Activated CD8-positive, alpha-beta memory T cell treated with anti-CD3 and anti-CD28 coated beads, Interleukin-2, amount 50 U/mL, for 24 hours (primary cell): Measurements from ENCODE around the gene CCDC3.

Source experiments
- DNase-seq: peaks from one replicate; pipeline ENCODE4 v3.0.0-alpha.2; 2020; ENCODE audit errors: extremely low read depth

CCDC3 gene

GRCh38 chr10:12961416-12962205 lies 39.9 kb downstream of the CCDC3 start:
- no peak for DNase-seq

- no peak for DNase-seq
Observed at GRCh38 chr10:12960941-12961340, 40.6 kb downstream of the CCDC3 start.

GRCh38 chr10:12960334-12960898 lies 41.1 kb downstream of the CCDC3 start:
- DNase-seq: no peak

GRCh38 chr10:12958546-12959110 lies 42.9 kb downstream of the CCDC3 start:
- DNase-seq: no peak

GRCh38 chr10:12957081-12957480 lies 44.4 kb downstream of the CCDC3 start:
- DNase-seq: no peak

GRCh38 chr10:12954866-12955265 lies 46.6 kb downstream of the CCDC3 start:
- no peak for DNase-seq

GRCh38 chr10:12950583-12951128 lies 50.9 kb downstream of the CCDC3 start:
- DNase-seq: no peak

- no peak for DNase-seq
Observed at GRCh38 chr10:12949248-12949647, 52.3 kb downstream of the CCDC3 start.

- DNase-seq: no peak
Observed at GRCh38 chr10:12947741-12948140, 53.8 kb downstream of the CCDC3 start.

GRCh38 chr10:12946372-12946771 lies 55.1 kb downstream of the CCDC3 start:
- no peak for DNase-seq

- DNase-seq: no peak
Observed at GRCh38 chr10:12945690-12946359, 55.7 kb downstream of the CCDC3 start.

- no peak for DNase-seq
Observed at GRCh38 chr10:12944931-12945330, 56.6 kb downstream of the CCDC3 start.

GRCh38 chr10:12943425-12943824 lies 58.1 kb downstream of the CCDC3 start:
- no peak for DNase-seq

GRCh38 chr10:12941966-12942365 lies 59.5 kb downstream of the CCDC3 start:
- DNase-seq: no peak

GRCh38 chr10:12940791-12941190 lies 60.7 kb downstream of the CCDC3 start:
- no peak for DNase-seq

GRCh38 chr10:12938271-12938670 lies 63.2 kb downstream of the CCDC3 start:
- no peak for DNase-seq

GRCh38 chr10:12937527-12937926 lies 64.0 kb downstream of the CCDC3 start:
- no peak for DNase-seq

- no peak for DNase-seq
Observed at GRCh38 chr10:12934777-12935176, 66.7 kb downstream of the CCDC3 start.

GRCh38 chr10:12929381-12929780 lies 72.1 kb downstream of the CCDC3 start:
- no peak for DNase-seq

- no peak for DNase-seq
Observed at GRCh38 chr10:12928571-12928970, 72.9 kb downstream of the CCDC3 start.

- no peak for DNase-seq
Observed at GRCh38 chr10:12927896-12928295, 73.6 kb downstream of the CCDC3 start.

- no peak for DNase-seq
Observed at GRCh38 chr10:12925845-12926244, 75.7 kb downstream of the CCDC3 start.
